Midbrain (tissue), 1 donor: ENCODE measurements around the gene NEK9.
"Not testable (repeated sequence)": the region's sequence is repeated elsewhere in the genome, so short reads cannot be mapped to it uniquely, and the experiment has no call there.

Experiments
- DNase-seq: peaks from one replicate; lab custom pipeline; 2025; lab: John Stamatoyannopoulos, UW

The NEK9 gene

GRCh38 chr14:75107186-75107585 lies 19.7 kb downstream of the NEK9 start:
- DNase-seq: no peak

DNA sequence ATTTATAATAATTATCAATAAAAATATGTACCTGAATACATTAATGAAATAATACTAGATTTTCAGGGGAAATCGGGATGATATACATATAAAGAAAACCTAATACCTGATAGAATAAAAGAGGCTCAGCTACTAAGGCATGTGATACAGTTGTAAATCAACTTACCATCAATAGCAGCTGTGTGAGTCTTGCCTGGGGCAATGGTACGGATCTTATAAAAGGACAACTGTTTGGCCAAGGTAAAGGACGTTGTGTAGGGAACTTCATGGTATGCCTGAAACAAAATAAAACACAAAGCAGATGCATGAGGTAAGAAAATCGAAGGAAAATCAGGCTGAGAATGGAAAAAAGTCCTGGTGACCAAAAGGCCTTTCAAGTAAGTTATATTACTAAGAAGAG lies 25.4 kb downstream of the NEK9 start:
- no peak for DNase-seq

GRCh38 chr14:75098682-75099081 lies 28.2 kb downstream of the NEK9 start:
- DNase-seq: no peak

GRCh38 chr14:75098212-75098611 lies 28.6 kb downstream of the NEK9 start:
- DNase-seq: no peak

GRCh38 chr14:75096959-75097358 lies 29.9 kb downstream of the NEK9 start:
- no peak for DNase-seq

GRCh38 chr14:75095690-75096089 lies 31.2 kb downstream of the NEK9 start:
- no peak for DNase-seq

GRCh38 chr14:75094896-75095295 lies 32.0 kb downstream of the NEK9 start:
- DNase-seq: no peak

GRCh38 chr14:75092698-75093097 lies 34.1 kb downstream of the NEK9 start:
- DNase-seq: no peak

GRCh38 chr14:75091251-75091650 lies 35.6 kb downstream of the NEK9 start:
- DNase-seq: no peak

DNA sequence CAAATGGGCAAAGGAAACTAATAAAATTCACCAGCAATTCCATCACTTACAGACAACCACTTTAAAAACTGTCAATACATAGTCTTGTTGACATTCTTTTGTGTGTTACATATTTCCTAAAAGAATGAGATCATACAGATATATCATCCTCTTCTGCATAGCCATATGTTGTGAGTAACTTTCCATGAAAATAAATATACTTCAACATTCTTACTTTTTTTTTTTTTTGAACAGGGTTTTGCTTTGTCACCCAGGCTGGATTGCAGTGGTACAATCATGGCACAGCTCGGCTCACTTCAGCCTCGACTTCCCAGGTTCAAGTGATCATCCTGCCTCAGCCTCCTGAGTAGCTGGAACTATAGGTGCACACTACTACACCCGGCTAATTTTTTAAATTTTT lies 36.5 kb downstream of the NEK9 start:
- DNase-seq: no peak

GRCh38 chr14:75088566-75089373 lies 38.1 kb downstream of the NEK9 start:
- DNase-seq: peak; percentile 77

DNA sequence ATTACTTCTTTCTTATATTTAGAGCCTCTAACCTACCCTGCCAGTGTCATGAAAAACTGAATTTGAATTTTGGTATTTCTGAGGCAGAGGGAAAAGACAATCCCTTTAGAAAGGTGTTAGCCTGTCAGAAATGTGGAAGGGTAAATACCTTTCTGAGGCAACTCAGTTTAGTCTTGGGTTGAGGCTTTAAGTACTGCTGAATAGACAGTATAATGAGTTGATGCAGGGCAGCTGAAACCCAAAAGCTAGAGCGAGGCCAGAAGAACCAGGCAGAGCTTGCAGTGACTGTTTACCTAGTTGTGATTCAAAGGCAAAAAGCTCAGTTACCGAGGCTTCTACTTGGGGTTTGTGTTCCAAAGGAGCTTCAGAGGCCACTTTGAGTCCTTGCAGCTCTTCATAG lies 38.7 kb downstream of the NEK9 start:
- no peak for DNase-seq

- no peak for DNase-seq
Measured at GRCh38 chr14:75084513-75084912, 42.3 kb downstream of the NEK9 start.

DNA sequence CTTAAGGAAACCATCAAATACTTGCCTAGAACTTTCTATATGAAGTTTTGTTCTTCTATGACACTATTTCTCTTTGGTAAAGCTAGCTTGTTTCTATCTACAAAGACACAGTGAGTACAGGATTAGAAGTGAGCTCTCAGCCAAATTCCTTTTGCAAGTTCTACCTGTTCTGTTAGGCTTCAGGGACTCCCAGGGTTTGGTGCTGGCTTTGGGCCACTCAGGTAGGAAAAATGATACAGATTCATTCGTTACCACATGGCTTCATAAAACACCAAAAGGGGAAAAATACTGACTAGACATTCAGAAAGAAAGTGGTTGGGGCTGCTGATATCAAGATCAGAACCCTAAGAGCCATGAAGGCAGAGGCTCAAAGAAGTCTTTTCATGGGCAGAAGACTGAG lies 43.6 kb downstream of the NEK9 start:
- no peak for DNase-seq

GRCh38 chr14:75081660-75082229 lies 45.1 kb downstream of the NEK9 start:
- no peak for DNase-seq

DNA sequence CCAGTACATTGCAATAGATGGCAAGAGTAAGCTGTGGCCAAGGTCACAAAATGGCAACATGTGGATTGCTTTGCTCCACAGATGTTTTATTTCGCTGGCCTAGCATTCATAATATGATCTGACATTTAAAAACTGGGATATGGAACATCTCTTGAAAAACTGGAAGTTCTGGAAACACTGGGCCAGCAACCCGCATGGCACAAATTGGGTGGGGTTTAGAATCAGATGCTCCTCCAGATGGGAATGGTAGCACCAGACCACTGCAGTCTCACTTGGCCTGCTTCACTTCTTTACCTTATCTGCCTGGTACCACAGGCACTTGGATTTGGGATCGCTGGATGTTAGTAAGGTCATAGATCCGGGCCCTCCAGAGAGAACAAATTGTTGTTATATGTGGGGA lies 47.3 kb downstream of the NEK9 start:
- no peak for DNase-seq

DNA sequence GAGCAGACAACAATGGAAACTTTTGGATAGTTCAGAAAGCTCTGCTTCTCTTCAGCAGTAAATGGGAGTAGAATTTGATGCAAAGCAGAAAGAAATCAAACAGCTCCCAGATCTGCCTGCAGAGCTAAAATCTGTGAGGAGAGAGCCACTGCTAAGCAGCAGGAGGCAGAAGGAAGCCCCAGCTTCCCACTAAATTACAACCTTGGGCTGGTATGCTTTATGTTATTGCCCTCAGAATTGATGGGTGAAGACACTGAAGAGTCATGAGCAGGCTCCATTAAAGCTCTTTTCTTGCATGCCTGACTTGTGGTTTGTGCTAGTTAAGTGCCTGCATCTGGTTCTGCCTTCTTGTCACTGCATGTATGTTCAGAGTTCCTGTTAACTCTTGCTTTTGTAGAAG lies 49.1 kb downstream of the NEK9 start:
- DNase-seq: no peak

DNA sequence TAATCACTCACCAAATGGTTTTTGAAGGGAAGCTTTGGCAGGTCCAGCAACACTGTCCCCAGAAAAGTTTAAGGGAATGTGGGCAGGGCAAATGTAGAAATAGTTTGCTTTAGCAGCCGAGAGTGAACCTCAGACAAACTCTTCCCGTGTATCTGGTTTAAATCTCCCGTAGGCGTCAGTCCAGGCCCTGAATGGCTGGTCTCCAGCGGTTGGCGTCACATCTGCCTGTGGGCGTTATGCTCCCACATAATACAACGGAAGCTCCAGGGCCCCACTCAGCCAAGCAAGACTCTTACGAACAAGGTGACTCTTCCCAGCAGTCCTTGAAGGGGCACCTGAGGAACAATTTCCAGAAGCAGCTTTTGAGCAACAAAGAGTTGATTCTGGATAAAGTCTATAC lies 56.5 kb downstream of the NEK9 start:
- DNase-seq: no peak

GRCh38 chr14:75069811-75070145 lies 57.1 kb downstream of the NEK9 start:
- peak; percentile 22 for DNase-seq

DNA sequence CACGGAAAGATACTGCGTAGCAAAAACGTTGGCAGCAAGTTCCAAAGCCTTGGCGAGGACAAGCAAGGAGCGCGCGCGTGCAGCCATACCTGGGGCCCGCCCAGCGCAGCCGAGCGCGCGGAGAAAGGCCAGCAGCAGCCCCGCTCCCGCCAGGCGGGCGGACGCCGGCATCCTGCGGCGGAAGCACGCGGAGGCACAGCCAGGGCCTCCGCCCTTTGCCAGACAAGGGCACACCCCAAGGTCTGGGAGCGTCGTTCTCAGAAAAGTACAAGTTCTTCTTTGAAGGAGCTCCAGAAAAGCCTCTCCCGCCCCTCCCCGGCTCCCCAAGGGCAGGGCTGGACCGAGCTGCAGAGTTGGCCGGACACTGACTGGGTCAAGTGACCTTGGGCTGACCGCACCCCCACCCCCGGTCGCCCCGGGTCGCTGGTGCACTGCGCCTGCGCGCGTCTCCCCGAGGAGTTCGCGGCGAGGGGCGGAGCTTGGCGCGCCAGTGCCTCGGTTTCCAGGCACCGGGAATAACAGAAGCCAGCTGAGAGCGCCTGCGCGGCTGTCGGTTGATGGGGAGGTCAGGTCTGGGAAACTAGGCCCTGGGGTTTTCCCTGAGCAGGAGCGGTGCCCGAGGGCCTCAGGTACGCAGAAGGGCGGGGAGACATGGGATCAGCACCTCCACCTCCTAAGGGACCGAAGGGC lies 57.6 kb downstream of the NEK9 start, which contains the start of gene ZC2HC1C:
TSS of gene ZC2HC1C (plus strand) at position 521 of the 690 bp plus-strand sequence. CDS start 933 bp downstream, outside the sequence.
- DNase-seq: peak; percentile 93

- DNase-seq: no peak
Measured at GRCh38 chr14:75068294-75069120, 58.3 kb downstream of the NEK9 start.

GRCh38 chr14:75067765-75068164 lies 59.1 kb downstream of the NEK9 start:
- not testable (repeated sequence) for DNase-seq
